NK-92 treated with Interleukin-12 subunit alpha and Interleukin-12 subunit beta, amount 100 ng/mL, for 24 hours (cell line): ENCODE results near the gene IRGQ.

Experiments used
- DNase-seq: peaks from one replicate; lab custom pipeline; 2025; lab: John Stamatoyannopoulos, UW

The IRGQ gene

DNA sequence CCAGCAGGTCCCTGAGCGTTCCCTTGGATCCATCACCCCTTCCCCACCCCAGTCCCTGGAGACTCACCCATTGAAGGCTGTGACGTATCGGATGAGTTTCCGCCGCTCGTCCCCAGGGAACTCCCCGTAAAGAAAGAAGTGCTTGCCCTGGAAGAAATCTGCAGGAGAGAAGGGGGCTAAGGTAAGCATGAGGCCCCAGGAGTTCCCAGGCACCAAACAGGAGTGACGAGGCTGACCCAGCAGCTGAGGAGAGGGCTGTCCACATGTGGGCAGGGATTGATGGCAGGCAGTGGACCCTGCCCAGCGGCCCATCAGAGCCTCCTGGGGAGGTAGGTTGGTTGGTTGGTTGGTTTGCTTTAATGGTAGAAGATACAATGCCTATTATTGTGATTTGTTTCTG lies 51.9 kb downstream of the IRGQ start:
- DNase-seq = no peak

DNA sequence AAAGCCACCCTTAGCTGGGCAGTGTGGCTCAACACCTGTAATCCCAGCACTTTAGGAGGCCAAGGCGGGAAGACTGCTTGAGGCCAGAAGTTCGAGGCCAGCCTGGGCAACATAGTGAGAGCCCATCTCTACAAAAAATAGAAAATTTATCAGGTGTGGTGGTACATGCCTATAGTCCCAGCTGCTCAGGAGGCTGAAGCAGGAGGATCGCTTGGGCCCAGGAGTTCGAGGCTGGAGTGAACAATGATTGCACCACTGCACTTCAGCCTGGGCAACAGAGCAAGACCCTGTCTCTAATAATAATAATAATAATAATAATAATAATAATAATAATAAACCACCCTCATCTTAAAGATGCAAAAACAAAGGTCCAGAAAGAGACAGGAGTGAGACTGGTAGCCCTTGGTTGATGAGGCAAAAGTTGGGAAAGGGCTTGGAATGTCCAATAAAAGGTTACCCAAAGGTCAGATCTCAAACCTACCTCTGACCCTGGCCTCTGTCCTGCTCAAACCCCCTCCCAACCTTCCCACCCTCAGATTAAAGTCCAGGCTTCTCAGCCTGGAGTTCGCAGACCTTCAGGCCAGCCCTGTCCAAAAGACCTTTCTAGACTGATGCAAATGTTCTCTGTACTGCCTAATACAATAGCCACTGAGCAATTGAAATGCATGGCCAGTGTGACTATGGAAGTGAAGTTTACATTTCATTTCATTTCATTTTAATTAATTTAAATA lies 53.8 kb downstream of the IRGQ start:
- no peak for DNase-seq

DNA sequence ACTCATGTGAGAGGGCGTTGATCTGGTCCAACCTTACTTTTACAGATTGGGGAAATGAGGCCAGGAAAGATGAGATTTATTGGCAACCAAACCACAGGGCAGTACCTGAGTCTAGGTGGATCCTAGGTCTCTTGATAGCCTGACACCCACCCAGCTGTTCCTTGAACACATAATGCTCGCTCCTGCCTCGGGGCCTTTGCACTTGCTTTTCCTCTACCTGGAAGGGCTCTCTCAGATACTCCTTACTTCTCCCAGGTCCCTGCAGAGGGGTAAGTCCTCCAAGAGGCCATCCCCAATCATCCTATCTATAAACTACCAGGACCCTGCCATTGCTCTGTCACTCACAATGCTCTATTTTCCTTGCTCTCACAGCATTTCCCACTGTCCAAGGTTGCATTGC lies 55.6 kb downstream of the IRGQ start:
- DNase-seq = no peak

DNA sequence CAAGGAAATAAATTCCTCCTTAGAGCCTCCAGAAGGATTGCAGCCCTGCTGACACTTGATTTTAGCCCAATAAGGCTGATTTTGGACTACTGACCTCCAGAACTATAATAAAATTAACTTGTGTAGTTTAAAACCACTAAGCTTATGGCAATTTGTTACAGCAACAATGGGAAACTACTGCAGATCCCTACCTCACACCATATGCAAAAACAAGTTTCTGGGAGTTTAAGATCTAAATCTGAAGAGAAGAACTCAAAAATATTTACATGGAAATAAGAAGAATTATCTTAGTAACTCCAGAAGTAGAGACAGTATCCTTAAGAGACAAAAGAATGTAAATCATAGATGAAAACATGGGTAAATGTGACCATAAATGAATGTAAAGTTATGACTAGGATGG lies 57.0 kb downstream of the IRGQ start:
- no peak for DNase-seq

DNA sequence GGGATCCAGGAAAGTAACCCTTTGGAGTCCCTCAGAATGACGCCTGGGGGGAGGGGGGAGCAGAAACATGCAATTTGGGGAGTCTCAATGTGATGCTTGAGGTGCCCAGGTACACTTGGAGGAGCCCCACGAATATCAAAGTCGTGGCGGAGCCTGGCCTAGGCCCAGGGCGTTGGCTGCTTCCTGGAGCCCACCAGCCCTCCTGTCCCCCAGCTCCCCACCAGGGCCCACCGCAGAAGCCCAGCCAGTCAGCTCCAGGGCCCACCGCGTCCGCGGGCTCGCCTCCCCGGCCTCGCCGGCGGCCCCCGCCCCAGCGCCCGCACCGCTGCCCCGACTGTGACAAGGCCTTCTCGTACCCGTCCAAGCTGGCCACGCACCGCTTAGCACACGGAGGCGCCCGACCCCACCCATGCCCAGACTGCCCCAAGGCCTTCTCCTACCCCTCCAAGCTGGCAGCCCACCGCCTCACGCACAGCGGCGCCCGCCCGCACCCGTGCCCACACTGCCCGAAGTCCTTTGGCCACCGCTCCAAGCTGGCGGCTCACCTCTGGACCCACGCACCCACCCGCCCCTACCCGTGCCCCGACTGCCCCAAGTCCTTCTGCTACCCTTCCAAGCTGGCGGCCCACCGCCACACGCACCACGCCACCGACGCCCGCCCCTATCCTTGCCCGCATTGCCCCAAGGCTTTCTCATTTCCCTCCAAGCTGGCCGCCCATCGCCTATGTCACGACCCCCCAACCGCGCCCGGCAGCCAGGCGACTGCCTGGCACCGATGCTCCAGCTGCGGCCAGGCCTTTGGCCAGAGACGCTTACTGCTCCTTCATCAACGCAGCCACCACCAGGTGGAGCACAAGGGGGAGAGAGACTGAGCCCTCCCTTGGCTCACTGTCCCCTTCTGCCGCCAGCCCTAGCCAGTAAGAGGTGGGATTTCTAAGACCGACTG lies 60.8 kb downstream of the IRGQ start:
- DNase-seq = no peak
